Measurements from ENCODE around the gene NDUFAF2. TPM values are rescaled to one million over a fixed set of nuclear protein-coding genes. Genes with fewer than 3 reads are reported as not detected.
A peak's percentile ranks its signal among the peaks of the same experiment; 100 is the strongest.

Gene NDUFAF2
- total RNA-seq, 1 experiment from 2014 or later = 35.0 TPM

- DNase-seq (ENCODE audit: low read depth) = no peak
Measured at GRCh38 chr5:61119066-61119465, 174.1 kb downstream of the NDUFAF2 start.

- peak; percentile 13 for DNase-seq (ENCODE audit: low read depth)
Measured at GRCh38 chr5:61120534-61120933, 175.5 kb downstream of the NDUFAF2 start.

DNA sequence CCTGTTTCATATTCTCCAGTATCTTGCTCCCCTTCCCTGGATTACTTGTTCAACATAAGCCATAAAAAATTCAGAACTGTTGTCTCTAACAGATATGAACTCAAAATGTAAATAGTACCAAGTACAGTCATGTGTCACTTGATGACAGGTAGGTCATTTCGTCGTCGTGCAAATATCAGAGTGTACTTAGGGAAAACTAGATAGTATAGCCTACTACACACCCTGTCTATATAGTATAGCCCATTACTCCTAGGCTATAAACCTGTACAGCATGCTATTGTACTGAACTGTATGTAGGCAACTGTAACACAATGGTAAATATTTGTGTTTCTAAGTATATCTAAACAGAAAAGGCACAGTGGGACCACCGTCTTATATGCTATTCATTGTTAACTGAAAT lies 178.1 kb downstream of the NDUFAF2 start:
- DNase-seq (ENCODE audit: low read depth) = no peak

- no peak for DNase-seq (ENCODE audit: low read depth)
Measured at GRCh38 chr5:61130289-61130688, 185.3 kb downstream of the NDUFAF2 start.

GRCh38 chr5:61132559-61132958 lies 187.6 kb downstream of the NDUFAF2 start:
- peak; percentile 57 for DNase-seq (ENCODE audit: low read depth)

DNA sequence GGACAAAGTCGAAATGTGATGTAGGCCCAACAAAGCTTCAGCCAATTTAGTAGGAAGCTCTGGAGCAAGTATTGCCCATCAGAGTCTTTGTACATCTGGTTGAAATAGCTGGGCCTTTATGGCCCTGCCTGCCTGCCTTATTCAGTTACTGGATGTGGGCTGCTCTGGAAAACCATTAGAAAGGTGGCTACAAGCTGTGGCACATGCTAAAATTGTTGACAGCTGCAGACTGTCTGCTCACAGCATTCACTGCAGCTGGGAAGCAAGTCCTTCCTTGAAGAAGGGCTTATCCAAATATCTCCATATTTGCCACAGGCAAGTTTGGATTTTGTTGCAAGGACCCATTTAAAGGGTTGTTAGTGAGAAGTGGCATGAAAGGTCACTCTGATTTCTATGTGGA lies 192.8 kb downstream of the NDUFAF2 start:
- DNase-seq (ENCODE audit: low read depth) = peak; percentile 8

- peak; percentile 25 for DNase-seq (ENCODE audit: low read depth)
Measured at GRCh38 chr5:61139094-61139873, 194.3 kb downstream of the NDUFAF2 start.

DNA sequence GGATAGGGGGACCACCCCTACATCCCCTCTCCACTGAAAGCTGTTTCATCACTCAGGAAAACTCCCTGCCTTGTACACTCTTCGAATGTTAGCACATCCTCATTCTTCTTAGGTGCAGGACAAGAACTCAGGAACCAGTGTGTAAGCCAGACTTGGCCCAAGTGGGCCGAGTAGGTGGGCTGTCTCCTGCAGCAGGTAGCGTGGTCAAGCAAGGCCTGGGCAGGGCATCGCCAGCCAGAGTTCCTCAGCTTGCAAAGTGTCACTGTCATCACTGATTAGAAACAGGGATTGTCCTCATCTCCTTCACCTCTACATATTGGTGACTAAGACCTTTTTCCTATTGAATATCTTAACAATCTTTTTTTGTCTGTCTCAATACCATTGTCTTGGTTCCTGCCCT lies 194.9 kb downstream of the NDUFAF2 start:
- no peak for DNase-seq (ENCODE audit: low read depth)

GRCh38 chr5:61141801-61142200 lies 196.8 kb downstream of the NDUFAF2 start:
- no peak for DNase-seq (ENCODE audit: low read depth)

DNA sequence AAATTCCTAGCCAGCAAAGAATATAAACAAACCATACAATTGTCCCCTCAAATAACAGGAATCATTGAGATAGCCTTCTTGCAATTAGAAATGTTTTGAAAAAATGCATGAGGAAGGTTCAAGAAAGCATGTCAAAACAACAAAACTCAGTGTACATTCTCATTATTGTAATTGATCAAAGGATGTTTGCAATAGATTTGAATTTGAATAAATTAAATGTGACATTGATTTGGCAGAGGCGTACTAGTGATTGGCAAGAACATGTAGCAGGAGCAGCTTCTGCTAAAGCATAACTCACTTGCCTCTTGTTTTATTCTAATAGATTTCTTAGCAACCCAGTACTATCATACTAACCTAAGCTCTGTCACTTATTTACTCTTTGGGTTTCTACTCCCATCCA lies 197.4 kb downstream of the NDUFAF2 start:
- DNase-seq (ENCODE audit: low read depth) = no peak

- DNase-seq (ENCODE audit: low read depth) = no peak
Measured at GRCh38 chr5:61142811-61143210, 197.8 kb downstream of the NDUFAF2 start.

GRCh38 chr5:61148515-61148914 lies 203.5 kb downstream of the NDUFAF2 start:
- no peak for DNase-seq (ENCODE audit: low read depth)

DNA sequence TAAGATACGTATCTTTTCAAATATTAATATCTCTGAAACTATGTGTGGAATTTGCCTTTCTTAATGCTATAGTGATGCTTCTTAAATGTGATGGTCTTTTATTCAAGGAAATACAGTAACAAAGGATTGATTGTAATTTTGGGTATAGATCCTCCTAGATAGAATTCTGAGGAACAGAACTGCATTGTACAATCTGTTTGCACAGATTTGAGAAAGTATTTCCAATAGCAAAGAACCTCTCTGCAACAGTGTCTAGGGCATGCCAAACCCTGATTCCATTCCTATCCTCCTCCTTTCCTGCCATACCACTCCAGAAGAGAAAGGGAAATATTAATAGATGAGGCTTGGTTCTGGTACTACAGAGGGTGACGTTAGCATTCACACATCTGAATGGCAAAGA lies 206.9 kb downstream of the NDUFAF2 start:
- no peak for DNase-seq (ENCODE audit: low read depth)

DNA sequence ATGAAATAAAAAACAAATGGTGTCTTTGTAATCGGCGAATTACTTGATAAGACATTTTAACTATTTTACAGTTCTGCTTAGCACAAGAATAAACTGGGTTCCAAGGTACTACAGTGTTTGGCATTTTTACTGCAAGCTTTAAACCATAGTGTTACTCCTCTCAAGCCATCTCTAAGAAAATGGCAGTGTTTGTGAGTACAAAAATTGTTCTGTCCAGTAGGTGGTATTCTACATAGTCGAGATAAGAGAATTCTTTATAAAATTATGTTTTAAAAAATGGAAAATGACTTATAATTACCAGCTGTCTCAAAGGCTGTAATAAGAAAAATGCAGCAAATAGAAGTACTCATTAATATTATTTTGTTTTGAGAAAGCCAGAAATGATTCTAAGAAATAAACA lies 214.1 kb downstream of the NDUFAF2 start:
- DNase-seq (ENCODE audit: low read depth) = no peak

- DNase-seq (ENCODE audit: low read depth) = no peak
Measured at GRCh38 chr5:61159836-61160235, 214.8 kb downstream of the NDUFAF2 start.

- DNase-seq (ENCODE audit: low read depth) = no peak
Measured at GRCh38 chr5:61160497-61160896, 215.5 kb downstream of the NDUFAF2 start.

DNA sequence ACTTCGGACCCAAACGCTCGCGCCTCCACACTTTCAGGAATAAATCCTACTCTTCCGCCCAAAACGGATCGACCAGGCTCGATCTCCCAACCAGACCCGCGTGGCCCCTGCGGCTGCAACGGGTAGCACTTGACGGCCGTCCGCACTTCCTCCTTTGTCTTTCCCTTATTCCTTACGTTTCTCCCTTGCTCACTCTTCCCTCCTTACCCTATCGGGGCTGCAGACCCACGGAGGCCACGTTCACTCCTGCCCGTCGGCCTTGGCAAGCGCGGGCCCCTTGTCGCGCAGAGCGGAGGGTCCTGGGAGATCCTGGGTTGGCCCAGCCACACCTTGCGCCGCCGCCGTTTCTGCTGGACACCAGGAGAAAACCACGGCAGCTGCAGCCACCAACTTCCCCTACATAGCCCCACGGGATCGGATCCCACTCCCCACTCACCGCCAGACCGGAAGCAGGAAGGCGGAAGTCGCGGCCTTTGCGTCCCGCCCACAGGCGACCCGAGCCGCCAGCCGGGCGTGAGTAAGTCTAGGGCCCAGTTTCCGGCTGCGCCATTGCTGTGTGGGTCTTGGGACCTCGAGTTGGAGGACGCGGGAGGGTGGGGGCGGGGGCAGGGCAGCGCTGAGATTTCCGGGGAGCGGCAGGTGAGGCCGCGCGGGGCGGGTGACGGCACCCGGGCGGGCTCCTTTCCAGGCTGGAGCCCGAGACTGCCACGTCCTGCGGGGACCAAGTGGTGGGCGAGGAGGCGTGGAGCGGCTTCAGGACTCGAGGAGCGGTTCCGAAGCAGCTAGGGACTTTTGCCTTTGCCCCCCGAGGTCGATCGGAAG lies 217.2 kb downstream of the NDUFAF2 start, which contains the start of gene SMIM15:
TSS of gene SMIM15 (minus strand) at position 459 of the 822 bp plus-strand sequence. CDS start 2,297 bp downstream, outside the sequence.
- DNase-seq (ENCODE audit: low read depth) = peak; percentile 86

GRCh38 chr5:61162832-61163567 lies 218.0 kb downstream of the NDUFAF2 start:
- no peak for DNase-seq (ENCODE audit: low read depth)

- no peak for DNase-seq (ENCODE audit: low read depth)
Measured at GRCh38 chr5:61163905-61164304, 218.9 kb downstream of the NDUFAF2 start.

- DNase-seq (ENCODE audit: low read depth) = peak; percentile 58
Measured at GRCh38 chr5:61167382-61167781, 222.4 kb downstream of the NDUFAF2 start.

DNA sequence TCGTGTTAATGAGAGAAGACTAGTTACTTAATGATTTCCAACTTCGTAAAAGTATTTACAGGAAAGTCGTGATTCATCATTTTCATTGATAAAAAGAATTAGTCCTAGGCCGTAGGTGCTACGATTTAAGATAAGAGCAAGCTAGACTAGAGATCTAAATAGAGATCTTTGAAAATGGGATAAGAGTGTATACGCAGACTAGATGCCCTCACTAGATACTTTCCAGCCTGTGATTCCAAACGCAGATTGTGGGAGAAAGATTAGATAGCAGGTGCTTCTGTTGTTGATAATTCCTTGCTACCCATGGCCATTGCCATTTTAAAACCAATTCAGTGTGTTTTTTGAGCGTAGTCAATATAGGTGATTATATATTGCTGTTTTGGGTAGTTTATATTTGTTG lies 223.9 kb downstream of the NDUFAF2 start:
- no peak for DNase-seq (ENCODE audit: low read depth)

DNA sequence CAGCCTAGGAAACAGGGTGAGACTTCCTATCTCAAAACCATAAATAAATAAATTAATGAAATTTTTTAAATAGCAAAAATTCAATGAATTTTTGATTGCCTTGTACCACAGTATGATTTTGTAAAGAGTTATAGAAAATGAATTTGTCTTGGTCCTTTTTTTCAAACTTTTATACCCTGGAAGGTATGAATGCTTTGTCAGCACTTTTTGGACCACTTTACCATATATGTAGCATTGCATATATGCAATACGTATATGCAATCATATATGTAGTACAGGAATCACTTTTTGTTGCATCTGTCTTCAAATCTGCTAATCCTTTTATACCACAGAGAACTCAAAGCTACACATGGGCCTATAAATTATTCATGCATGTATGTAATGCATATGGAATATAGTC lies 226.5 kb downstream of the NDUFAF2 start:
- DNase-seq (ENCODE audit: low read depth) = no peak

Data from LHCN-M2 (cell line).